ENCODE data around the gene RPL37. TPM values are rescaled to one million over a fixed set of nuclear protein-coding genes. Genes with fewer than 3 reads are reported as not detected.

RPL37 gene
- total and polyA plus RNA-seq, 4 donors: 881 to 2,683 (median 1,270) TPM

- no peak overlapping the region for H3K4me3 ChIP-seq
- H3K9me3 ChIP-seq (ENCODE audit: control insufficient read depth in 4 of 4, insufficient read depth in 3 of 4, low read length in 3 of 4): no peaks in the 10 kb centered on the region
- 31 to 36% methylated on average over 10 of the region's 10 CpGs for WGBS, 2 donors
- ATAC-seq (ENCODE audit: insufficient read depth, low FRiP score): no peak
- H3K4me1 ChIP-seq (ENCODE audit: control insufficient read depth in 5 of 5, insufficient read depth in 5 of 5, low read length in 5 of 5): peaks cover 0 to 4% (median 0%) of the 10 kb centered on the region in 5 donors
- H3K36me3 ChIP-seq (ENCODE audit: control insufficient read depth in 4 of 4, insufficient read depth in 4 of 4, low read length in 4 of 4): no peaks in the 10 kb centered on the region
- no peaks in the 10 kb centered on the region for H3K27me3 ChIP-seq (ENCODE audit: control insufficient read depth in 3 of 3, insufficient read depth in 3 of 3, low read length in 2 of 3)
- peak in 2 of 3 donors; percentile 51 to 54 for DNase-seq
- H3K27ac ChIP-seq (ENCODE audit: low read depth in 1 of 2, low read length in 1 of 2): no peak overlapping the region
- no peak overlapping the region for H3K9ac ChIP-seq (ENCODE audit: insufficient read depth in 1 of 2, low read length in 2 of 2)
- TF ChIP-seq, protein P1, sequence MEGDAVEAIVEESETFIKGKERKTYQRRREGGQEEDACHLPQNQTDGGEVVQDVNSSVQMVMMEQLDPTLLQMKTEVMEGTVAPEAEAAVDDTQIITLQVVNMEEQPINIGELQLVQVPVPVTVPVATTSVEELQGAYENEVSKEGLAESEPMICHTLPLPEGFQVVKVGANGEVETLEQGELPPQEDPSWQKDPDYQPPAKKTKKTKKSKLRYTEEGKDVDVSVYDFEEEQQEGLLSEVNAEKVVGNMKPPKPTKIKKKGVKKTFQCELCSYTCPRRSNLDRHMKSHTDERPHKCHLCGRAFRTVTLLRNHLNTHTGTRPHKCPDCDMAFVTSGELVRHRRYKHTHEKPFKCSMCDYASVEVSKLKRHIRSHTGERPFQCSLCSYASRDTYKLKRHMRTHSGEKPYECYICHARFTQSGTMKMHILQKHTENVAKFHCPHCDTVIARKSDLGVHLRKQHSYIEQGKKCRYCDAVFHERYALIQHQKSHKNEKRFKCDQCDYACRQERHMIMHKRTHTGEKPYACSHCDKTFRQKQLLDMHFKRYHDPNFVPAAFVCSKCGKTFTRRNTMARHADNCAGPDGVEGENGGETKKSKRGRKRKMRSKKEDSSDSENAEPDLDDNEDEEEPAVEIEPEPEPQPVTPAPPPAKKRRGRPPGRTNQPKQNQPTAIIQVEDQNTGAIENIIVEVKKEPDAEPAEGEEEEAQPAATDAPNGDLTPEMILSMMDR (IDR thresholded peaks at IDR 0.05; ENCODE audit: control extremely low read depth, extremely low read depth): peak; percentile 34
These were observed 44.3 kb upstream of the RPL37 start for GRCh38 chr5:40879163-40879942.

DNA sequence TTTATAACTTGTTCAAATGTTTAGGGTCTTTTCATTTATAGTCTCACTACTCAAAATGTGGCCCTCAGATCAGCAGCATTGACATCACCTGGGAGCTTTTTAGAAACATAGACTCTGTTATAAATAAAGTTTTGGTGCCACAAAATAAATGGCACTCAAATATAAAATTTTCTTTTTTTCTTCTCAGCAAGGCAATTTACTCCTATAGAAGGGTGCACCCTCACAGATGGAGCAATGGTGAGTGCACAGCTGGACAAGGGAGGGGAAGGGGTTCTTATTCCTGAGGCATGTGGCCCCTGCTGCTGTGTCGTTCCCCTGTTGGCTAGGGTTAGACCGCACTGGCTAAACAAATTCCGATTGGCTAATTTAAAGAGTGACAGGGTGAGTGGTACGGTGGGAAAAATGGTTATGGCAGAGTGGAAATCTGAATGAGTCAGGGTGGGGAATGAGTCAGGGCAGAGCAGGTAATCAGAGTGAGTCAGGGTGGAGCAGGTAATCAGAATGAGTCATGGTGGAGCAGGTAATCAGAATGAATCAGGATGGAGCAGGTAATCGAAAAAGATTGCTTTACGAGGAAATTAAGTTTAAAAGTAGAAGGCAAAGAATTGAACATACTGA, 42.5 kb upstream of the RPL37 start:
- 92 to 95% methylated on average over 6 of the region's 6 CpGs for WGBS, 2 donors
- Histone ChIP-seq H3K9ac (ENCODE audit: insufficient read depth in 1 of 2, low read length in 2 of 2) (no peak overlapping the region), H3K4me1 (ENCODE audit: control insufficient read depth in 5 of 5, insufficient read depth in 5 of 5, low read length in 5 of 5) (peaks cover 0 to 4% (median 0%) of the 10 kb centered on the region in 5 donors), H3K27me3 (ENCODE audit: control insufficient read depth in 3 of 3, insufficient read depth in 3 of 3, low read length in 2 of 3) (no peaks in the 10 kb centered on the region), H3K27ac (ENCODE audit: low read depth in 1 of 2, low read length in 1 of 2) (no peak overlapping the region), H3K9me3 (ENCODE audit: control insufficient read depth in 4 of 4, insufficient read depth in 3 of 4, low read length in 3 of 4) (no peaks in the 10 kb centered on the region), H3K36me3 (ENCODE audit: control insufficient read depth in 4 of 4, insufficient read depth in 4 of 4, low read length in 4 of 4) (no peaks in the 10 kb centered on the region), H3K4me3 (no peak overlapping the region)
- ATAC-seq (ENCODE audit: insufficient read depth, low FRiP score) (no peak), DNase-seq (no peak)
- TF ChIP-seq, protein P1 (IDR thresholded peaks at IDR 0.05; ENCODE audit: control extremely low read depth, extremely low read depth): no peak

DNA sequence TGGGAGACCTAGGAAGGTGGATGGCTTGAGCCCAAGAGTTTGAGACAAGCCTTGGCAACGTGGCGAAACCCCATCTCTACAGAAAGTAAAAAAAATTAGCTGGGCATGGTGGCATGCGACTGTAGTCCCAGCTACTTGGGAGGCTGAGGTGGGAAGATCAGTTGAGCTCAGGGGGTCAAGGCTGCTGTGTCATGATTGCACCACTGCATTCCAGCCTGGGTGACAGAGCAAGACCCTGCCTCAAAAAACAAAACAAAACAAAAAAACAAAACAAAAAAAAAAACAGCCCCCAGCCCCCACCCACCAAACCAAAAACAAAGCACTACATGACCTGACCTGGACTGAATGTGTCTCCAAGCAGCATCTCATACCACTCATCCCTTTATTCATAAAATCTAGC, 40.9 kb upstream of the RPL37 start:
- Histone ChIP-seq H3K9ac (ENCODE audit: insufficient read depth in 1 of 2, low read length in 2 of 2) (no peak overlapping the region), H3K4me1 (ENCODE audit: control insufficient read depth in 5 of 5, insufficient read depth in 5 of 5, low read length in 5 of 5) (peaks cover 0 to 4% (median 0%) of the 10 kb centered on the region in 5 donors), H3K4me3 (no peak overlapping the region), H3K36me3 (ENCODE audit: control insufficient read depth in 4 of 4, insufficient read depth in 4 of 4, low read length in 4 of 4) (no peaks in the 10 kb centered on the region), H3K9me3 (ENCODE audit: control insufficient read depth in 4 of 4, insufficient read depth in 3 of 4, low read length in 3 of 4) (no peaks in the 10 kb centered on the region), H3K27me3 (ENCODE audit: control insufficient read depth in 3 of 3, insufficient read depth in 3 of 3, low read length in 2 of 3) (no peaks in the 10 kb centered on the region), H3K27ac (ENCODE audit: low read depth in 1 of 2, low read length in 1 of 2) (no peak overlapping the region)
- TF ChIP-seq, protein P1 (IDR thresholded peaks at IDR 0.05; ENCODE audit: control extremely low read depth, extremely low read depth): no peak
- 75 to 90% methylated on average over 3 of the region's 3 CpGs for WGBS, 2 donors
- ATAC-seq (ENCODE audit: insufficient read depth, low FRiP score): no peak
- no peak for DNase-seq
